HL-60 (cell line): ENCODE data around the gene CLDN2.

Experiments used
- DNase-seq, 2 experiments: peaks; one replicate each; pipeline ENCODE4 v3.0.0-alpha.2; 2010 to 2020; ENCODE audit warnings: low read depth in 1 of 2, low spot score in 1 of 2
- H3K27ac ChIP-seq: fragments of 250-450 bp; sonication (Bioruptor Pico); replicated peaks from 2 replicates; pipeline ENCODE4 v1.5.1; 2020; ENCODE audit warnings: mild to moderate bottlenecking, moderate library complexity
- H3K27me3 ChIP-seq: fragments of 250-450 bp; sonication (Bioruptor Pico); 2 replicates; pipeline ENCODE4 v1.5.1; 2021; ENCODE audit warnings: mild to moderate bottlenecking, moderate library complexity; ENCODE audit not compliant: insufficient read depth, poor library complexity, severe bottlenecking
- H3K4me3 ChIP-seq: replicated peaks from 2 replicates; pipeline ENCODE4 v1.5.1; 2011; ENCODE audit warnings: mild to moderate bottlenecking, control low read depth, low read length; ENCODE audit not compliant: insufficient read depth
- GABPA ChIP-seq: IDR thresholded peaks from 2 replicates; pipeline ENCODE4 v1.6.1; 2012; ENCODE audit warnings: low read depth
- POLR2AphosphoS5 ChIP-seq: IDR thresholded peaks from 2 replicates; pipeline ENCODE4 v1.6.1; 2012; ENCODE audit warnings: low read depth
- SPI1 ChIP-seq: IDR thresholded peaks from 2 replicates; pipeline ENCODE4 v1.6.1; 2012; ENCODE audit warnings: low read depth, mild to moderate bottlenecking, borderline replicate concordance
- TF ChIP-seq, protein P1 (sequence below): IDR thresholded peaks from one replicate; pipeline ENCODE4 v1.5.1; 2011; ENCODE audit warnings: low read length, control low read depth, inconsistent platforms; ENCODE audit not compliant: insufficient read depth
- TF ChIP-seq, protein P2 (sequence below): IDR thresholded peaks from 2 replicates; pipeline ENCODE4 v1.6.1; 2012; ENCODE audit warnings: low read depth; ENCODE audit not compliant: insufficient replicate concordance

CLDN2 gene

DNA sequence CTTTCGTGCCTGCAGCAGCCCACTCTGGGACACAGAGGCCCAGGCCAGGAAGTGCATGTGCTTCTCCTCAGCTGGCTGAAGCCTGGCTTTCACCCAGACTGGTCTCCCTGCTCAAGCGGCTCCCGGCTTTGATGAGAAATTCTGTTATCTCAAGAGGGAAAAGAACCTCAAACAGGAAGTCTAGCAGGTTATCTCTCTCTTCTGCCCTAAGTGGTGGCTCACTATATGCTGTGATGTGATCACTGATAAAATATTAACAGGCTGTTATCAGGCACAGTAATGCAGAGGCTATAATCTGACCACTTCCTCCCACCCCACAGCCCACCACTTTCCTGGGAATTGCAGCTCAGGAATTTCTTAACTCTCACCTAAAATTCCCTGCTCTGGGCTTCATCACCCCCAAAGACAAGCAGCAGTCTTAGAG lies 13.3 kb downstream of the CLDN2 start:
- Histone ChIP-seq H3K27ac (no peak overlapping the region), H3K4me3 (no peak overlapping the region), H3K27me3 (peaks cover 8% of the 10 kb centered on the region)
- no peak for DNase-seq
- TF ChIP-seq, protein P1, sequence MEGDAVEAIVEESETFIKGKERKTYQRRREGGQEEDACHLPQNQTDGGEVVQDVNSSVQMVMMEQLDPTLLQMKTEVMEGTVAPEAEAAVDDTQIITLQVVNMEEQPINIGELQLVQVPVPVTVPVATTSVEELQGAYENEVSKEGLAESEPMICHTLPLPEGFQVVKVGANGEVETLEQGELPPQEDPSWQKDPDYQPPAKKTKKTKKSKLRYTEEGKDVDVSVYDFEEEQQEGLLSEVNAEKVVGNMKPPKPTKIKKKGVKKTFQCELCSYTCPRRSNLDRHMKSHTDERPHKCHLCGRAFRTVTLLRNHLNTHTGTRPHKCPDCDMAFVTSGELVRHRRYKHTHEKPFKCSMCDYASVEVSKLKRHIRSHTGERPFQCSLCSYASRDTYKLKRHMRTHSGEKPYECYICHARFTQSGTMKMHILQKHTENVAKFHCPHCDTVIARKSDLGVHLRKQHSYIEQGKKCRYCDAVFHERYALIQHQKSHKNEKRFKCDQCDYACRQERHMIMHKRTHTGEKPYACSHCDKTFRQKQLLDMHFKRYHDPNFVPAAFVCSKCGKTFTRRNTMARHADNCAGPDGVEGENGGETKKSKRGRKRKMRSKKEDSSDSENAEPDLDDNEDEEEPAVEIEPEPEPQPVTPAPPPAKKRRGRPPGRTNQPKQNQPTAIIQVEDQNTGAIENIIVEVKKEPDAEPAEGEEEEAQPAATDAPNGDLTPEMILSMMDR = no peak
- TF ChIP-seq, protein P2, sequence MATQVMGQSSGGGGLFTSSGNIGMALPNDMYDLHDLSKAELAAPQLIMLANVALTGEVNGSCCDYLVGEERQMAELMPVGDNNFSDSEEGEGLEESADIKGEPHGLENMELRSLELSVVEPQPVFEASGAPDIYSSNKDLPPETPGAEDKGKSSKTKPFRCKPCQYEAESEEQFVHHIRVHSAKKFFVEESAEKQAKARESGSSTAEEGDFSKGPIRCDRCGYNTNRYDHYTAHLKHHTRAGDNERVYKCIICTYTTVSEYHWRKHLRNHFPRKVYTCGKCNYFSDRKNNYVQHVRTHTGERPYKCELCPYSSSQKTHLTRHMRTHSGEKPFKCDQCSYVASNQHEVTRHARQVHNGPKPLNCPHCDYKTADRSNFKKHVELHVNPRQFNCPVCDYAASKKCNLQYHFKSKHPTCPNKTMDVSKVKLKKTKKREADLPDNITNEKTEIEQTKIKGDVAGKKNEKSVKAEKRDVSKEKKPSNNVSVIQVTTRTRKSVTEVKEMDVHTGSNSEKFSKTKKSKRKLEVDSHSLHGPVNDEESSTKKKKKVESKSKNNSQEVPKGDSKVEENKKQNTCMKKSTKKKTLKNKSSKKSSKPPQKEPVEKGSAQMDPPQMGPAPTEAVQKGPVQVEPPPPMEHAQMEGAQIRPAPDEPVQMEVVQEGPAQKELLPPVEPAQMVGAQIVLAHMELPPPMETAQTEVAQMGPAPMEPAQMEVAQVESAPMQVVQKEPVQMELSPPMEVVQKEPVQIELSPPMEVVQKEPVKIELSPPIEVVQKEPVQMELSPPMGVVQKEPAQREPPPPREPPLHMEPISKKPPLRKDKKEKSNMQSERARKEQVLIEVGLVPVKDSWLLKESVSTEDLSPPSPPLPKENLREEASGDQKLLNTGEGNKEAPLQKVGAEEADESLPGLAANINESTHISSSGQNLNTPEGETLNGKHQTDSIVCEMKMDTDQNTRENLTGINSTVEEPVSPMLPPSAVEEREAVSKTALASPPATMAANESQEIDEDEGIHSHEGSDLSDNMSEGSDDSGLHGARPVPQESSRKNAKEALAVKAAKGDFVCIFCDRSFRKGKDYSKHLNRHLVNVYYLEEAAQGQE = no peak

DNA sequence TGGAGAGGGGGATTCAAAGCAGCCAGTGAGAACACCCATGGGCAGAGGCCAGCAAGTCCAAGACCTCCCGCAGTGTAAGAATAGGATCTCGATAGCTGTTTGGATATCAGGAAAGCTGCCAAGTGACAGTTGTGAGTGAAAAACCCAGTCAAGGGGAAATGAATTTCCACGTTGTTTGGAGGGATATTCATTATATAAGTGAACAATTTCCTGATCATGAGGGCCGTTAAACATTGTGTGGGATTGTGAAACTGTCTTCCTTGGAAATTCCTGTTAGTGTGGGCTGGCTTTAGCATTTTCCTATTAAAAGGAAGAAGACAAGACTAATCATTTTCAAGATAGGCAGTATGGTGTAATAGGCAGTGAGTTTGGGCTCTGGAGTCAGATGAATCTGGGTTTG lies 15.0 kb downstream of the CLDN2 start:
- no peak for DNase-seq
- Histone ChIP-seq H3K27ac (no peak overlapping the region), H3K4me3 (no peak overlapping the region), H3K27me3 (peaks cover 8% of the 10 kb centered on the region)
- TF ChIP-seq POLR2AphosphoS5 = no peak
- TF ChIP-seq, protein P1 = no peak
- TF ChIP-seq, protein P2 = no peak
- no peak for TF ChIP-seq GABPA
- no peak for TF ChIP-seq SPI1

DNA sequence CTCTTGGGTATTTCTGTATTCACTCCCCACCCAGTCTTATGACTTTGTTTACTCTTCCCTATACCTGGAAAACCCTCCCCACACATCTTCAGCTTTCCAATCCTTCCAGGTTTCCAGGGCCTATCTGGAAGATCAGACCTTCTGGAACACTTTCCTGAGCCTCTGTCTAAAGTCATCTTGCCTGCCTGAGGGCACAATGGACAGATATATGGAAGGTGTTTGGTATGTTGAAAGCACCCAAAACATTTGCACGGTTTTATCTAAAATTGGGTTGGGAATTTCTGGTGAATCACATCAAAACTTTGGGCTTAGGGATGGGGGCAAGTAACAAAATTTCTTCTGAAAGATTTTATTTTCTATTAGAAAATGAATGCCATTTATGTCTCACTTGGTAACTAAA lies 16.0 kb downstream of the CLDN2 start:
- DNase-seq = no peak
- Histone ChIP-seq H3K4me3 (no peak overlapping the region), H3K27me3 (peaks cover 8% of the 10 kb centered on the region), H3K27ac (no peak overlapping the region)
- TF ChIP-seq, protein P2 = no peak
- TF ChIP-seq, protein P1 = no peak
- TF ChIP-seq GABPA (no peak), SPI1 (no peak), POLR2AphosphoS5 (no peak)
